Measurements from ENCODE around the gene ERBB4. TPM values are rescaled to one million over a fixed set of nuclear protein-coding genes. Genes with fewer than 3 reads are reported as not detected.
"Not testable (repeated sequence)": the region's sequence is repeated elsewhere in the genome, so short reads cannot be mapped to it uniquely, and the experiment has no call there.

Gene ERBB4
- total RNA-seq, 2 donors from 2014 or later: 1.0 to 32.8 TPM

DNA sequence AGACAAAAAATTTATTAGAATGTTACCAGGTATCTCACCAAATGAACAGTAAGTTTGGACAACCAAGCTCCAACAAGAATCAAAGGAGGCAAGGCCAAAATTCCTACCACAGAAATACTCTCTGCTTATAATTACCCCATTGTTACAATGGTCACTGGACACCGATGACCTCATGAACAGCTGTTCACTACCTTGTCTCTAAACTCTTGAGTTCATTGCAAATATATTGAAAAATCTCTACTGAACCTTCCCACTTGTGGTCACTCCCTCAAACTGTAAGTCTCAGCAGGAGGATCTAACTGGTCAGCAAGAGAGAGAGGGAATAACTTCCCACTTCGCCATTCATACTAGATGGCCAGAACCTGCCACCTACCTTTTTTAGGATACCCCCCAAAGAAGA lies 50.0 kb downstream of the ERBB4 start:
- no peaks in the 10 kb centered on the region for H3K36me3 ChIP-seq
- WGBS: 91% methylated on average over 2 of the region's 2 CpGs
- H3K9me3 ChIP-seq: no peaks in the 10 kb centered on the region
- no peaks in the 10 kb centered on the region for H3K27me3 ChIP-seq (replicated peaks; ENCODE audit: insufficient read depth)
- no peak overlapping the region for H3K4me3 ChIP-seq
- intact Hi-C loops (cut with DNase I): no loop called here
- no peak overlapping the region for H3K27ac ChIP-seq
- TF ChIP-seq, protein P1, sequence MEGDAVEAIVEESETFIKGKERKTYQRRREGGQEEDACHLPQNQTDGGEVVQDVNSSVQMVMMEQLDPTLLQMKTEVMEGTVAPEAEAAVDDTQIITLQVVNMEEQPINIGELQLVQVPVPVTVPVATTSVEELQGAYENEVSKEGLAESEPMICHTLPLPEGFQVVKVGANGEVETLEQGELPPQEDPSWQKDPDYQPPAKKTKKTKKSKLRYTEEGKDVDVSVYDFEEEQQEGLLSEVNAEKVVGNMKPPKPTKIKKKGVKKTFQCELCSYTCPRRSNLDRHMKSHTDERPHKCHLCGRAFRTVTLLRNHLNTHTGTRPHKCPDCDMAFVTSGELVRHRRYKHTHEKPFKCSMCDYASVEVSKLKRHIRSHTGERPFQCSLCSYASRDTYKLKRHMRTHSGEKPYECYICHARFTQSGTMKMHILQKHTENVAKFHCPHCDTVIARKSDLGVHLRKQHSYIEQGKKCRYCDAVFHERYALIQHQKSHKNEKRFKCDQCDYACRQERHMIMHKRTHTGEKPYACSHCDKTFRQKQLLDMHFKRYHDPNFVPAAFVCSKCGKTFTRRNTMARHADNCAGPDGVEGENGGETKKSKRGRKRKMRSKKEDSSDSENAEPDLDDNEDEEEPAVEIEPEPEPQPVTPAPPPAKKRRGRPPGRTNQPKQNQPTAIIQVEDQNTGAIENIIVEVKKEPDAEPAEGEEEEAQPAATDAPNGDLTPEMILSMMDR (IDR thresholded peaks at IDR 0.05): no peak
- TF ChIP-seq POLR2A (IDR thresholded peaks at IDR 0.05) (no peak), POLR2AphosphoS5 (IDR thresholded peaks at IDR 0.05) (no peak)
- no peaks in the 10 kb centered on the region for H3K4me1 ChIP-seq (replicated peaks)
- DNase-seq (ENCODE audit: low spot score): no peak

DNA sequence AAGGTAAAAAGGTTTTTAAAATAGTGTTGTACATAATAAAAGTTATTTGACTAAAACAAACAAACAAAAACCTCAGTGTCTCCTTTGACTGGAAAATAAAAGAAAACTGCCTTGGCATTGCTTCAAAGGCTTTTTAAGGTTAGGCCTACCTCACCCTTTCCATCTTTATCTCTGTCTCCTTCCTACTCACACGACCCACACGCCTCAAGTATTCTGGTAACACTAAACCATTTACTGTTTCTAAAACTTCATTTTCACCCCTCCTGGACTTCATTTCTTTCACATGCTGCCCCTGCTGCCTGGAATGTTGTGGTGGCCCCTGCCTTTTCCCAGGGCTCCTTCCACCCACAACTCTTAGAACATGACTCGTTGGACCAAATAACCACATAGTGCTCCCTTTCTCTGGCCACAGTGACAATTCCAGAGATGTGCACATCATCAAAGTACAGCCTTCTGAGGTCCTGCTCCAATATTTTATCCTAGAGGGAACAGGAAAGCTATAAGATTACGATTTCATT lies 54.0 kb downstream of the ERBB4 start:
- no peak overlapping the region for H3K4me3 ChIP-seq
- no peaks in the 10 kb centered on the region for H3K4me1 ChIP-seq (replicated peaks)
- no peaks in the 10 kb centered on the region for H3K36me3 ChIP-seq
- TF ChIP-seq, protein P1 (IDR thresholded peaks at IDR 0.05): no peak
- no peak for TF ChIP-seq POLR2AphosphoS5 (IDR thresholded peaks at IDR 0.05)
- H3K9me3 ChIP-seq: no peaks in the 10 kb centered on the region
- DNase-seq (ENCODE audit: low spot score): no peak
- H3K27me3 ChIP-seq (replicated peaks; ENCODE audit: insufficient read depth): no peaks in the 10 kb centered on the region
- H3K27ac ChIP-seq: no peak overlapping the region
- WGBS: 66% methylated on average over 4 of the region's 4 CpGs
- intact Hi-C loops (cut with DNase I): no loop called here

DNA sequence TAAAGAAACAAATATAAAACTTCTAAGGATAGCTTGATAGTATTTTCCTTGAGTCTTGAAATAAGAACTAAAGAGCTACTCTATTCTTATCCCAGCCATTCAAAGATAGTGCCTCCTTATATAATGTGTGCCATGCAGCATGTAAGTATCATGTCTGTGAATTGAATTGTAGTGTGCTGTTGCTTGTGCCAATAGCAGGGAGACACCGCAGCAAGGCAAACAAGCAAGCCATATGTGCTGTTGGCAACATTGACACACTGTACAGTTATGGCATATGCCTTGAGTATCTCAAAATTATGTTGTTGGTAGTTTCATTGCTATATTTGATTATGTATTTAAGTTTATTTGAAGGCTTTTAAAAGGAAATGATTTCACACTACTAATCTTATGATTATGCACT lies 58.2 kb downstream of the ERBB4 start:
- Histone ChIP-seq H3K9me3 (no peaks in the 10 kb centered on the region), H3K36me3 (no peaks in the 10 kb centered on the region), H3K27ac (no peak overlapping the region), H3K4me1 (replicated peaks) (no peaks in the 10 kb centered on the region), H3K27me3 (replicated peaks; ENCODE audit: insufficient read depth) (no peaks in the 10 kb centered on the region), H3K4me3 (no peak overlapping the region)
- intact Hi-C loops (cut with DNase I): no loop called here
- DNase-seq (ENCODE audit: low spot score): no peak
- 85% methylated on average over 1 of the region's 1 CpG for WGBS
- TF ChIP-seq POLR2AphosphoS5 (IDR thresholded peaks at IDR 0.05): no peak
- TF ChIP-seq, protein P1 (IDR thresholded peaks at IDR 0.05): no peak
- no peak for TF ChIP-seq POLR2A (IDR thresholded peaks at IDR 0.05)

DNA sequence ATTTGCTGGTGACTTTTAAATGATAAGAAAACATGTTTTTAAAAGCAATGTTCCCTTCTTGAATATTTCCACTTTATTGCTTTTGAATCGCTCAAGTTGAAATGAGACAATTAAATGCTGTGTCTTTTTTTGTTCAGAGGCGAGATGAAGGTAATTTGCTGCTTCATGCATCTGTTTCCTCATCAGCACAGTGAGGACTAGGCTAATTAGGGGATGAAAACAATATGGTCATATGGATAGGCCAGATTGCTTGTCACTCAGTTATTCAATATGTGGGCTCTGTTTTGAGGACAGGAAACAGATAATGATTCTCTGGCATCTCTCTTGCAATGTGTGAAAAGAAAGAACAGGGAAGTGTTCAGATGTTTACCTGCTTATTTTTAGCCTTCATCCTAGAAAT lies 61.0 kb downstream of the ERBB4 start:
- 69% methylated on average over 2 of the region's 2 CpGs for WGBS
- no peak for TF ChIP-seq POLR2A (IDR thresholded peaks at IDR 0.05)
- TF ChIP-seq, protein P1 (IDR thresholded peaks at IDR 0.05): no peak
- no peak for TF ChIP-seq POLR2AphosphoS5 (IDR thresholded peaks at IDR 0.05)
- no peak overlapping the region for H3K4me3 ChIP-seq
- H3K27ac ChIP-seq: no peak overlapping the region
- no peaks in the 10 kb centered on the region for H3K27me3 ChIP-seq (replicated peaks; ENCODE audit: insufficient read depth)
- H3K9me3 ChIP-seq: no peaks in the 10 kb centered on the region
- no peaks in the 10 kb centered on the region for H3K4me1 ChIP-seq (replicated peaks)
- no peaks in the 10 kb centered on the region for H3K36me3 ChIP-seq
- intact Hi-C loops (cut with DNase I): no loop called here
- no peak for DNase-seq (ENCODE audit: low spot score)

DNA sequence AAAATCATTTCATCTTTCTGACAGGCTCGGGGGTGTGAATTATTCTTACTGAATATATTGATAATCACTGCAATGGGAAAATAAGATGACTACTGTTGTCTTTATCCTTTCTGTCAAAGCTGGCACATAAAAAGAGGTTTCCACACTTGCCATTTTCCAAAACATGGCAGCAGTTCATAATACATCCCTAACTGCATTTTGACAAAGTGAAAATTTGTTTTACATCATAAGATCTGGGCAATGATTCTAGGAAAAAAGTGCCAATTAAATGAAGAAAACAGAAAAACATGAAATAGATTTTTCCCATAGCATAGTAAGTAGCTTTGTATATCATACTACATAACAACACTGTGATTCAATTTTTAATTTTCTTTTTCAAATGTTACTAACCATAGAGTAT lies 65.4 kb downstream of the ERBB4 start:
- no peaks in the 10 kb centered on the region for H3K36me3 ChIP-seq
- H3K27ac ChIP-seq: no peak overlapping the region
- TF ChIP-seq POLR2A (IDR thresholded peaks at IDR 0.05) (no peak), POLR2AphosphoS5 (IDR thresholded peaks at IDR 0.05) (no peak)
- TF ChIP-seq, protein P1 (IDR thresholded peaks at IDR 0.05): no peak
- no peaks in the 10 kb centered on the region for H3K4me1 ChIP-seq (replicated peaks)
- DNase-seq (ENCODE audit: low spot score): no peak
- H3K4me3 ChIP-seq: no peak overlapping the region
- intact Hi-C loops (cut with DNase I): no loop called here
- no peaks in the 10 kb centered on the region for H3K27me3 ChIP-seq (replicated peaks; ENCODE audit: insufficient read depth)
- WGBS: 94% methylated on average over 1 of the region's 1 CpG
- no peaks in the 10 kb centered on the region for H3K9me3 ChIP-seq

DNA sequence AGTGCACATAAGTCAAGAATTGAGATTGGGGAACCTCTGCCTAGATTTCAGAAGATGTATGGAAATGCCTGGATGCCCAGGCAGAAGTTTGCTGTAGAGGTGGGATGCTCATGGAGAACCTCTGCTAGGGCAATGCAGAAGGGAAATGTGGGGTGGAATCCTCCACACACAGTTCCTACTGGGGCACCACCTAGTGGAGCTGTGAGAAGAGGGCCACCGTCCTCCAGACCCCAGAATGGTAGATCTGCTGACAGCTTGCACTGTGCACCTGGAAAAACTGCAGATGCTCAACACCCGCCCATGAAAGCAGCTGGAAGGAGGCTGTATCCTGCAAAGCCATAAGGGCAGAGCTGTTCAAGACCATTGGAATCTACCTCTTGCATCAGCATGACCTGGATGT lies 71.1 kb downstream of the ERBB4 start:
- H3K9me3 ChIP-seq; H3K27me3 ChIP-seq (replicated peaks; ENCODE audit: insufficient read depth); H3K4me1 ChIP-seq (replicated peaks); H3K36me3 ChIP-seq; H3K27ac ChIP-seq; H3K4me3 ChIP-seq; DNase-seq (ENCODE audit: low spot score); intact Hi-C loops (cut with DNase I): not testable (repeated sequence)
- 81% methylated on average over 2 of the region's 2 CpGs for WGBS

Measured in prostate gland (tissue), 2 donors.